GM19023 (cell line): ENCODE results near the gene PAQR6.
A peak's percentile ranks its signal among the peaks of the same experiment; 100 is the strongest.

Experiments used
- ATAC-seq: cut with Tn5 transposase; IDR thresholded peaks from one replicate; pipeline ENCODE4 v1.9.1; 2021; ENCODE audit warnings: mild to moderate bottlenecking, moderate library complexity; ENCODE audit not compliant: unreplicated experiment

Gene PAQR6

GRCh38 chr1:156196445-156196844, 51.4 kb downstream of the PAQR6 start:
- no peak for ATAC-seq

GRCh38 chr1:156195853-156196252, 52.0 kb downstream of the PAQR6 start:
- ATAC-seq, result no peak

- no peak for ATAC-seq
Measured at GRCh38 chr1:156194300-156194652, 53.6 kb downstream of the PAQR6 start.

GRCh38 chr1:156193488-156194299, 54.2 kb downstream of the PAQR6 start, which contains the start of gene SLC25A44:
TSS of gene SLC25A44 (plus strand) at chr1:156194104. CDS start at chr1:156199848, 5,744 bp downstream.
- peak; percentile 97 for ATAC-seq
